CD4-positive, alpha-beta T cell treated with Interleukin-4 for 1 hour (primary cell): Measurements from ENCODE around the gene CDCP1.
A peak's percentile ranks its signal among the peaks of the same experiment; 100 is the strongest.
"Not testable (repeated sequence)": the region's sequence is repeated elsewhere in the genome, so short reads cannot be mapped to it uniquely, and the experiment has no call there.

Source experiments
- DNase-seq, 2 donors: peaks; one replicate each; pipeline ENCODE4 v3.0.0-alpha.2; 2020 to 2022

The CDCP1 gene

DNA sequence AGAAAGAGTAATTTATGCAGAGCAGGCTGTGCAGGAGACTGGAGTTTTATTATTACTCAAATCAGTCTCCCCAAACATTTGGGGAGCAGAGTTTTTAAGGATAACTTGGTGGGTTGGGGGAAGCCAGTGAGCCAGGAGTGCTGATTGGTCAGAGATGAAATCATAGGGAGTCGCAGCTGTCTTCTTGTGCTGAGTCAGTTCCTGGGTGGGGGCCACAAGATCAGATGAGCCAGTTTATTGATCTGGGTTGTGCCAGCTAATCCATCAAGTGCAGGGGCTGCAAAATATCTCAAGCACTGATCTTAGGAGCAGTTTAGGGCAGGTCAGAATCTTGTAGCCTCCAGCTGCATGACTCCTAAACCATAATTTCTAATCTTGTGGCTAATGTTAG is 92.4 kb downstream of the CDCP1 start:
- not testable (repeated sequence) for DNase-seq

DNA sequence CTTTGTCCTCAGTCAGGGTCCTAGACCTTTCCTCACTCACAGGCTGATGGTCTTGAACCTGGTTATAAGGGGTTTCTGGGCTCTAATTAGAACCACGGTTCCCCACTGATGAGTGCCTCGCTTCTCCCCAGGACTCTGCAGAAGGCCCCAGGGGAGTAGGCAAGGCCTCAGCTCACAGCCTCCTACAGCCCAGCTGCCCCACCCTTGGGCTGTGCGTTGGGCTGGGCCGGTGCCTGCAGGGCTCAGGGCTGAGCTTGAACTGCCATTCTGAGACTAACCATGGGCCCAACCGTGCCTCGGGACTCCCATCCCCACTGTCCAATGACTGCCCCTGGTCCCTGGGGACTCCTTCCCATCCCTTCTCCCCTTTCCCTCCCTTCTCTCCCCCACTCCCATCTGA is 94.5 kb downstream of the CDCP1 start:
- no peak for DNase-seq

DNA sequence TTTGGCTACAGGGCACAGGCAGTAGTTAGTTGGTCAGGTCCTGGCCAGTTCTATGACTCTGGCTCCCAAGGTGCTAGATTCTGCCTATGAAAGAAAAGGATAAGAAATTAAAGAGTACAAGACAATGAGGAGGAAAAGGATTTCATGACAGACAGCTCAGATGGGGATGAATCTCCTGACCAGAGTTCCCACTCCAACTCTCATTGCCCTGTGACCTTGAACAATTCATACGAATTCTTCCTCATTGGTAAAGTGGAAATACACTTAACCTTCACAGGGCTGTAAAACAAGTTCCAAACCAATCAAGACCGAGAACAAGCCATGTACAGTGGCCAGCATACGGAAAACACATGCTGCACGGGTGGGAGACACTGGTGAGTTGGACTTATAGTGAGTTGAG is 96.4 kb downstream of the CDCP1 start:
- no peak for DNase-seq

DNA sequence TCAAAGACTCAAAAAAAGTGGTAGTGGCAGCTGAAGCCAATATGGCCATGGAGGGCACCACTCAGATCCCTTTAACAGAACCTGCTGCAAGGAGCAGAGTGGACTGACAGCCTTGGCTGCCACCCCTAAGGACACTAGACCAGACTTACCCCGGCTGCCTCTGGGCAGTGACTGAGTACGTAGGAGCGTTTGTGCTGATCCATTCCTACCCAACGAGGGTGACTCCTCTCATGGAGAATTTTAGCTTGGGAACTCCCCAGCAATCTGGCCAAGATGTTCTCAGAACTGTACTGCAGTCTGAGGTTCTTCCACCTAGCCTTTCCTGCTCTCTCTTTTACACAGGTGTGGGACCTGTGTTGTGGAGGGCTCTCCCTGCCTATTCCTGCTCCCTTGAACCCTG is 97.9 kb downstream of the CDCP1 start:
- no peak for DNase-seq

DNA sequence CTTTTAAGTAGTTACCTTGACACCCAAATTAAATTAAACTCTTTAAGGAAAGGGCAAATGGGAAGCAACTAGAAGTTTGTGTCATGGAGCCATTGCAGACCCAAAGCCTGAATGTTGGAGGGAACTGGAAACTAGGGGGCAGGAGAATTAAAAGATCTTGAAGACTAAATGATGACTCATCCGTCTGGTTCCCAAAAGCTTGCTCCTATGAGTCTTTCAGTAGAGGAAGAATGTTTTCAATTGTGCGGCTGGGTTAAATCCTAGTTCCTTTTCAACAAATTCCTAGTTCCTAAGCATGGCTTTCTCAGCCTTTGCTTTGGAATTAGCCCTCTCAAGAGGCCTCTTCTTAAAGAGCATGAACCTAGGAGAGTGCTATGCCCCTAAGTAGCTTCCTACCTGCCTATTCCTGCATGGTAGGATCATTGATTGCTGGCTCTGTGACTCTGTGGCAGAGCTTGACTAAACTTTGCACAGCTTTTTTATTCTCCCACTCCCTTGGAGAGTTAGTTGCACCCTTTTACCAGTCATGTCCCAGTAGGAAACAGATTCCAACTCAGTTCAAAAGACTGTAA is 102.4 kb downstream of the CDCP1 start:
- DNase-seq: no peak

DNA sequence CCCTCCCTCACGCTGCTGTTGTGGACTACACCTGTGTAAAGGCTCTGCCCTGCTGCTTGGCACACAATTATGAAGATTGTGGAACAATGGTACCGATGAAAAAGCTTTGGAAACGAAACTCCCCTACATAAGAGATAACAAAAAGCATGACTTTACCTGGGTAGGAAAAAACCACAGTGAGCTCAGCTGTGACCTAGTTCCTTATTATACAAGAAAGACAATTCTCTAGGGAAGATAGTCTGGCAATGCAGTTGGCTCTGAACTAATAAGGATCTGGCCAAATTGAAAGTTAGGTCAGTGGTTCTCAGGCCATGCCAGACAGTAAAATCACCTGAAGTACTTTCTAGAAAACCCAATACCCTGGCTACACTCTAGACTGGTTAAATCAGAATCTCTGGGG is 104.0 kb downstream of the CDCP1 start:
- no peak for DNase-seq

DNA sequence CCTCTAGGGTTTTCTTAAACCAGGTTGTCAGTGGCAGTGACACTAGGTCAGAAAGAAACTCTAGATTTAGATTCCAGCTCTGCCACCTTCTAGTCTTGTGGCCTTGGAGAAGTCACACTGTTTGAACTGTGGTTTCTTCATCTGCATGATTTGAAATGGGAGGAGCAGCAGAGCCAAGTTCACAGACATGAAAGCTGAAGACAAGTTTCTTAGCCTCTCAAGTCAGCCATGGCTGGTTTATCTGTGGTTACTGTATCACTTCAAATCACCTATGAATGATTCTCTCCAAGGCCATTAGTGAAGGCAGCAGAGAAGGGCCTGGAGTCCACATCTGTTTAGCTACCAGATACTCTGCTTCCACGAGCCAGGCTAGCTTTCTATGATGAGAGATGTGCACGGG is 104.5 kb downstream of the CDCP1 start:
- DNase-seq: no peak

DNA sequence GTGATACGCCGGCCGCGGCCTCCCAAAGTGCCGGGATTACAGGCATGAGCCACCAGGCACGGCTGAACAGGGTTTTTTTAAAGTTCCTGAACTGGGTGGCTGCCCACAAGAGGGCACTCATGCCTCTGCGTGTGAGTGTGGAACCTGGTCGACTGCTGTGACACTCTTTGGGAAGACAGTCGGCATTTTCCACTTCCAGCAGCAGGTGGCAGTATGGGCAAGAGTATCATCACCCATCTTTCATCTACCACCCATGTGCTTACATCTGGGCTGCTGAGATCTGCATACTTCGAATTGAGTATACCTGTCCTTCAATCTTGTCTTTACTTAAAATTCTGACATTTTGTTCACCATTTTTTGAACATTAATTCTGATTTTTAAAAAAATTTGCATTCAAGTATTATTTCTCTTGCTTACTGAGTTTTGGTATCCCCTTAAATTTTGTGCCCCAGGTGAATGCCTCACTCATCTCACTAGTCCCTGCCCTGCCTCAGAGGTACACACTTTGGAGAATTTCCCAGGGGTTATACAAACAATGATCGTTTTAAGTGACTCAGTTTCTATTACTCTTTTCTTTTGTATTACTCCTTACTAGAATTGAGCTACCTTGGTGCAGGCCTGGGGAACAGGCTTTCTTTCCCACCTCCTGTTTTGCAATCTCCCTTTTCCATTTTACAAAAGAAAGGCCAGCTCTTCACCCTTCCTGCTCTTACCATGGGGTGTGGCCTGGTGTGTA is 108.3 kb downstream of the CDCP1 start:
- DNase-seq: peak; percentile 94

DNA sequence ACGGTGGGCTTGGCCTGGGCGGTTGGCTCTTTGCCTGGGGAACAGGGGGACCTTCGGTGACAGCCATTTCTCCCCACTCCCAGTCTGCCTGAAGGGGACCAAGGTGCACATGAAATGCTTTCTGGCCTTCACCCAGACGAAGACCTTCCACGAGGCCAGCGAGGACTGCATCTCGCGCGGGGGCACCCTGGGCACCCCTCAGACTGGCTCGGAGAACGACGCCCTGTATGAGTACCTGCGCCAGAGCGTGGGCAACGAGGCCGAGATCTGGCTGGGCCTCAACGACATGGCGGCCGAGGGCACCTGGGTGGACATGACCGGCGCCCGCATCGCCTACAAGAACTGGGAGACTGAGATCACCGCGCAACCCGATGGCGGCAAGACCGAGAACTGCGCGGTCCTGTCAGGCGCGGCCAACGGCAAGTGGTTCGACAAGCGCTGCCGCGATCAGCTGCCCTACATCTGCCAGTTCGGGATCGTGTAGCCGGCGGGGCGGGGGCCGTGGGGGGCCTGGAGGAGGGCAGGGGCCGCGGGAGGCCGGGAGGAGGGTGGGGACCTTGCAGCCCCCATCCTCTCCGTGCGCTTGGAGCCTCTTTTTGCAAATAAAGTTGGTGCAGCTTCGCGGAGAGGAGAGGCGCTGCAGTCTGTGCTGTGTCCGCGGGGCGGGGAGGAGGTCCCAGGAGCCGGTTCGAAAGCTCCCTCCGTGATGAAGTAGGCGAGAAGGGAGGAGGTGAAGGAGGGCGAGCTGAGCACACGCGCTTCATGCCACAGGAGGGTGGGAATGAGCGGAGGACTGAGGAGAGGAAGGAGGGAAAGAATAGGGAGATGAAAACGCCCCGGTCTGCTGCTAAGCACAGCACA is 110.5 kb downstream of the CDCP1 start:
- no peak for DNase-seq

DNA sequence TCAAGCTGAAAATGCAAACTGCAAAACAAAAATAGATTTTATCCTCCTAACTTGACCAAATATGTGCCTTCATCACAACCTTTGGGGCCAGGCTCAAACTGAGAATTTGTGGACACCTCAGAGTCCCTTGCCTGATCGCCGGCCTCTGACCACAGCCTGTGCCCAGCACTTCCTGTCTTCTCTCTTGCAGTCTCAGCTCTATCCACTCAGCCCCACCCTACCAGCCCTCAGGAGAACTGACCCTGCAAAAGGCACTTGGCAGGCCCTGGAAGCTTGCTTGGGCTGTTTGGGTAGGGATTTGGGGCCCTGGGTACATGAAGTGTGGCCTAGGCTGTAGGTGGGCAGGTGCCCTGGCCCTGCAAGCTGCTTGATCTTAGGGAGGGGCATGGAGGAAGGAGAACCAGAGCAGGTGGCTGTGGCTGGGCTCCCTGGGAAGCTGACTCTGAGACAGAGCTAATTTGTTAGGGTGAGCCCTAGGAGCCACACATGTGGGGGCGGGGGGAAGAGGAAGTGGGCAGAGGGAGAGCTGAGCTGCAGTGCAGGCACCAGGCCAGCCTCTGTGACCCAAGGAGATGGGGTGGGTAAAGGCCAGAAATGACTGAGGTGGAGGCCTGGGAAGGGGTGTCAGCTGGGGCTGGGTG is 111.4 kb downstream of the CDCP1 start:
- DNase-seq: peak; percentile 18 to 43

DNA sequence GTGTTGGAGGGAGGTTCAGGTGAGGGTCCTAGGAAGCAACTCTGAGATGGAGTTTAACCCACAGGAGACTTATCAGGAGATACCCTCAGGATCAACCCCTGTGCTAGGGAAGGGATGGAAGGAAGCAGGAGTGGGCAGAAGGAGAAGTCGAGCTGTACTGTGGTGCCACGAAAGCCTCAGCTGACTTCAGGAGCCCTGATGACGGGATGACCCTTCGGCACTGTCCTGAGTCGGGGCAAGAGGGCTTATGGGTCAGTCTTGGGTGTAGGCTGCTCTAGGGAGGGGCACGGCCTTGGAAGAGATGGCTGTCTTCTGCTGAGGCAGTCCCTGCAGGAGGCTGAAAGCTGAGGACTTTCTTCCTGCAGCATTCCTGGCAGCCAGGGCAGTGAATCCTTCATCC is 112.4 kb downstream of the CDCP1 start:
- no peak for DNase-seq
